SIG-M5 treated with dmso at 0.1 percent for 504 hours (cell line): Measurements from ENCODE around the gene GRIP2.

Experiments used
- DNase-seq: peaks from one replicate; lab custom pipeline; 2025; ENCODE audit not compliant: unreplicated experiment; lab: John Stamatoyannopoulos, UW

Gene GRIP2

GRCh38 chr3:14541646-14542045, 1.5 kb upstream of the GRIP2 start:
- no peak for DNase-seq

- DNase-seq = no peak
Observed at GRCh38 chr3:14540821-14541385, 761 bp upstream of the GRIP2 start.

DNA sequence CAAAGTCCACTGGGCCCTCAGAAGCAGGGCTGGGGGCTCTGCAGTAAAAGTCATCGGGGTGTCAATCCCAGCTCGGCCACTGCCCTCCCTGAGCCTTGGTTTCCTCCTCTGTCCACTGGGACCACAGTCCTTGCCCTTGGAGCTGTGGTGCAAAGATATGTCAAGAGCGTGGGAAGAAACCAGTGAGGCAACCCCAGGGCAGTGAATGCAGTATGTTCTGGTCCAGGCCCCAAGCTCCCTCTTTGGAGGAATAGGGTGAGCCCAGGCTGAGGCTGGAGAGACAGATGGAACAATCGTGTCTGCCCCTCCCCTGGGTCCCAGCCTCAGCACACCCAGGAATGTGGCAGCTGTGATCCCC, 779 bp downstream of the GRIP2 start:
- no peak for DNase-seq

DNA sequence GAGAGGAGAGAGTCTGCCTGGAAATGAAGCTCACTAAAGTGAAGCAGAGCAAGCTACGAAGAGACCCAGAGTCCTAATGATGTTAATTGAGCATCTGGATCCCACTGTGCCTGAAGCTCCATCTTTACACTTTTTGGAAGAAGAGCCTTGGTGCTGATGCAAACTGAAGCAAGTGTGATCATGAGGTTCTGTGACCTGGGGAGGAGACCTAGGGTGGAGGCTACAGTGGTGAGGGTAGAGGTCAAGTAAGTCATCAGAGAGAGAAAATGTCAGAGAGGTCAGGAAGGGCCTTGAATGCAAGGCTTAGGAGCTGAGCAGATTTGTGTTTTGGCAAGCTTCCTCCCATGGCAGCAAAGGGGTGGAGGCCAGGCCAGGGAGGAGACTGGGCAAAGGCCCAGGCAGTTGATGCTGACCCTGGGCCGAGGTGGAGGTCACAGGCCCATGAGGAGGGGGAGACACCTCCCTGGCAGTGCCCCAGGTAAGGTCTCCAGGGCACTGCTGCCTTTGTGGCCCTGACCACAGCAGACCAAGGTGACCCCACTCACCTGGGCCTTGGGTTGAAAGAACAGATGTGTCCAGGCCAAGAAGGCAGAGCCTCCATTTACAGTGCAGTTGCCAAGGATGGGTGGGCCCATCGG, 1.6 kb downstream of the GRIP2 start:
- no peak for DNase-seq

DNA sequence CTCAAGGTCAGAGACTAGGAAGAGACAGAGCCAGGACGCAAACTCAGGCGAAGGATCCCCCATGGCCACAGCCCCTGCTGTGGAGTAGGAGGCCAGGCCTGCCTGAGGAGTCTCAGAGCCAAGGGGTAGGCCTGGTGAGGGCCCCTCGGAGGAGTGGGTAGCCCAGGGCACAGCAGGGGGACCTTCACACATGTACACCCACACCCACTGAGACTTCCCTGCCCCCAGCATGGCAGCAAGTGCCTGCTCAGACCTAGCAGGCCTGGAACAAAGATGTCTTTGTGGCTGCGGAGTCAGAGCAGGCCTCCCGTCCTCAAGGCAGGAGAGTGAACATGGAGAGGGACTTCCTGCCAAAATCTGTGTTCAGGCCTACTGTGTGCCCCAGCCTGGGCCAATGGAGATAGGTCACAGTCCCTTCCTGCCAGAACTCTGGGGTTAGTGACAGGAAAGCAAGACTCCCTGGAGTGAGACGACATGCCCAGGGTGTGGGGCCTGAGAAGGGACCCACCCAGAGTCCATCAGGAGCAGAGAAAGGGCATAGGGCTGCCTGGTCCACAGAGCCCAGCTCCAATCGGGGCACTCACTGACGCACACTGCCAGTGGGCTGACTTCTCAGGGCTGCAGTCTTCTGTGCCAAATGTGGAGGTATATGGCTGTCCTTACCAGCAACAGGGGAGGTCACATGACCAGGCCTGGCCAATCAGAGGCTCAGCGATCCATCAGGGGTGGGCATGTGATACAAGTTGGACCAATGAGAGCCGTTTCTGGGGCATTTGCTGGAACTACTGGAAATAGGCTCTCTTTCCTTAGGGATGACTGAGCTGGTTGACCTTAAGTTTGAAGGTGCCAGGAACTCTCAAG, 2.3 kb downstream of the GRIP2 start:
- DNase-seq = no peak

GRCh38 chr3:14536837-14537589, 3.1 kb downstream of the GRIP2 start:
- no peak for DNase-seq

DNA sequence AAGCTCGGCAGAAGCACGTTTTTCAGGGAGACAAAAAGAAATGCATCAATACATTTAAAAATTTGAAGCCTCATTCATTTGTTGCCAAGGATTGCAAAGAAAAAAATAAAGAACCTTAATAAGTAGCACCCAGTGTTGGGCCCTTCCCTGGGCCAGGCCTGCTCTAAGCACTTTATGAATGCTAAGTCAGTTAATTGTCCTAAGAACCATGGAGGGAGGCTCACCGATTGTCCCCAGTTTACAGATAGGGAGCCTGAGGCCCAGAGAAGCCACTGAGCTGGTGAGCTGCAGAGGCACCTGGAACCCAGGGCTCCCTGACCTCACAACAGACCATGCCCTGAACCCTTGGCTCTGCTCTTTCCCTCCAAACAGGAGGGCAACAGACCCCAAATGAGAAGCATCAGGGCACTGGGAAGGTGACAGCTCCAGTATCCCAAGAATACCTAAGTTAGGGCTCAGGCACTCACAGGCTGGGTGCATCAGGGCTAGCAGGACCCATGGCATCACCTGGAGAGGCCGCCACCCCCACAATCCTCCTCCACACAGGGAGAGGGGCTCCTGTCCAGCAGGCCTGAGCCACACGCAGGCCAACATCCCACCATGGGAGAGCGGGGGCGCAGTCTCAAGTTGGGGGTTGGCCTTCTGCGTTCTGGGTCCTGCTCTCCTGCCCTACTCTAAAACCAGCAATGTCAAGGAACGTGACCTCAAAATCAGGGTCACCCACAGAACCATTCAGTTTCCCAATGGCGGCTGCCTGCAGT, 3.9 kb downstream of the GRIP2 start:
- no peak for DNase-seq

GRCh38 chr3:14535616-14536015, 4.5 kb downstream of the GRIP2 start:
- DNase-seq = no peak

GRCh38 chr3:14534516-14535191, 5.5 kb downstream of the GRIP2 start:
- no peak for DNase-seq

DNA sequence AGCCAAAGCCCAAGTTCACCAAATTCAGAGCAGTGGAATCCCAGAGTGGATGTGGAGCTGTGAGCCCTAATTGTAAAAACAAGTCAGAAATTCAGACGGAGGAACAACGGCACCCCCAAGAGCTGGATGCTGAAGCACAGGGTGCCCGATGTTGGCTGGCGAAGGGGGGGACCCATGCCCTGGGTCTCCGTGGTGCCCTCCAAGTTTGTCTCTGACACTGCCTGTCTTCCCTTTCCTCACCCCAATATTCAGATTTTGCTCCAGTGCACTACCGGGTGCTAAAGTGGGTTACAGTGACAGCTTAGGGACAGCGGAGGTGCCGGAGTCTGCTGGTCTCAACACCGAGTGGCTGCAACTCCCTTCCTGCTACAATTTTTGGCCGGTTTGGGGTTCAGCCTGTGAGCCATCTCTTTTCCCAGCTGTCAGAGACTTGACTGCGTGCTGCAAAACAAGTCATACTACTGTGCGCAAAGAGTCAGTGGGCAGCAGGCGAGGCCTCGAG, 6.6 kb downstream of the GRIP2 start:
- DNase-seq = no peak

DNA sequence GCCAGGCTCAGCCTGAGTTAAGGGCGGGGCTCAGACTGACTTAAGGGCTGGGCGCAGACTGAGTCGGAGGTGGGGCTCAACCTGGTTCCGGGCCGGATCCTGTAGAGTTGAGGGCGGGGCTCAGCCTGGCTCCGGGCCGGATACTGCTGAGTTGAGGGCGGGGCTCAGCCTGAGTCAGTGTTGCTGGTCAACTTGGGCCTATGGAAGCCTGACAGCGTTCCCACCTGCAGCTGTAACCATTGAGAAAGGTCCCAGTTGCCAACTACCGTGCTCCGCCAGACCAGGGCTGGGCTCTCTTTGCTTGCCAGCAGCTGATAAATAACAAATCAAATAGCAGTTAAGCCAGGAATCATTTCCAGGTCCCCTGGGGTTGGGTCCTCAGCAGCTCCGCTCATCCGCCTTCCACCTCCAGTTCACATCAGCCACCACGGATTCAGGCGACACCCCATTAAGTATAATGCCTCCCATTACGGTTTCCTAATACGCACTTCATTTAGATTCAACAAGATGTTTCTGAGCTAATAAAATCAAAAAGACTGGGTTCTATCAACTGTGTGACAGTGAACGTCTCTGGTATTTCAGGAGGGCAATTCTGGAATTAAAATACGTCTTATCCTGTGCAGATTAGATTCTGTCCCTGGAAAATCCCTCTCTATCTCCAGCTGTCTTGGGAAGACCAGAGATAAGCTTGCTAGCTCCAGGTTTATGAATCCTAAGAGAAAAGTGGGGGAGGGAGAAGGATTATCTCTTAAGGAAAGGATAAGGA, 7.3 kb downstream of the GRIP2 start:
- DNase-seq = no peak

- DNase-seq = no peak
Observed at GRCh38 chr3:14531856-14532395, 8.2 kb downstream of the GRIP2 start.

DNA sequence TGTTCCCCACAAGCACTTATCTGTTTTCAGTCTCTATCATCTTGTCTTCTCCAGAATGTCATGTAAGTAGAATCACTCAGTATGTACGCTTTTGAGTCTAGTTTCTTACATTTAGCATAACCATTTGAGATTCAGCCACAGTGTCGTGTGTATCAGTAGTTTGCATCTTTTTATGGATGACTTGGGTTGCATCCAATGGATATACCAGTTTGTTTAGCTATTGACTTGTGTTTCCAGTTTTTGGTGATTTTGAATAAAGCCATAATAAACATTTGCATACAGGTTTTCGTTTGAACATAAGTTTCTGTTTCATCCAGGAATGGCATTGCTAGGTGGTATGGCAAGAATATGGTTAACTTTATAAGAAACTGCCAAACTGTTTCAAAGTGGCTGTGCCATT, 12.1 kb downstream of the GRIP2 start:
- DNase-seq = no peak

DNA sequence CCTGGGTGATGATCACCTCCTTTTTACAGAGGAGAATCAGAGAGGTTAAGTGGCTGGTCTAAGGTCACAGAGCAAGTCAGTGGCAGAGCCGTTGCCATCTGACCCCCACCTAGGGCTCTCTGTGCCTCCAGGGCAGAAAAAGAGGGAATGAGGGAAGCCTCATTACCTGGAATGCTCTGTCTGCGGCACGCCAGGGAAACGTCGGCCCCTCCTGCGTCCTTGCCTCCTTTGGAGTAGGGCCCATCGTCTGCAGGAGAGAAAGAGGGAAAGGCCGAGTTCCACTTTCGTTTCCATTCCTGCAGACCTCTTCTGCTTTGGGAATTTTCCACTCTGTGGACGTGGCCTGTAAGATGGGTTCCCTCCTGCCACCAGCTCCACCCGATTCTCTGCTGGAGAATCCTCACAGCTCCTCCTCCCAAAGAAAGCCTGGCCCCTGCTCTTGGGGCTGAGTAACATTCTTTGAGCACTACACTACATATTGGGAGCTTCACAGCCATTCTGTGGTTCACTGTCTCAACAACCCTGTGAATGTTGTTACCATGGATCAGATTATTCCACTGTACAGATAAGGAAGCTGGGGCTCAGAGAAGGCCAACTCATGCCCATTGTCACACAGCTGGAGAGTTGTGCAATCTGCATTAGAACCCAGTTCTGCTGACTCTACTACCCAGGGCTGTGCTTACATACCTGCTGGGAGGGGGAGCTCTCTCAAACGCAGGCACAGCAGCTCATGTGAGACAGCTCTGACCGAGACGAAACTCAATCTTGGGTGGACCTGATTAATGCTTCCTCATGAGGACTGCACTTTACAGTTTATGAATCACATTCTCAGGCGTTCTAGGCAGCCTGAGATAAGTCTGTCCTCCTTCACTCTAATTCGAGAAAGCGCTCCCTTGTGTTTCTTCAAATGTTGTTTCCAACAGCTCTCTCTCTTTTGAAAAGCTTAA, 14.2 kb downstream of the GRIP2 start:
- no peak for DNase-seq

- DNase-seq = no peak
Observed at GRCh38 chr3:14524920-14525660, 15.1 kb downstream of the GRIP2 start.

- no peak for DNase-seq
Observed at GRCh38 chr3:14524311-14524711, 15.8 kb downstream of the GRIP2 start.

DNA sequence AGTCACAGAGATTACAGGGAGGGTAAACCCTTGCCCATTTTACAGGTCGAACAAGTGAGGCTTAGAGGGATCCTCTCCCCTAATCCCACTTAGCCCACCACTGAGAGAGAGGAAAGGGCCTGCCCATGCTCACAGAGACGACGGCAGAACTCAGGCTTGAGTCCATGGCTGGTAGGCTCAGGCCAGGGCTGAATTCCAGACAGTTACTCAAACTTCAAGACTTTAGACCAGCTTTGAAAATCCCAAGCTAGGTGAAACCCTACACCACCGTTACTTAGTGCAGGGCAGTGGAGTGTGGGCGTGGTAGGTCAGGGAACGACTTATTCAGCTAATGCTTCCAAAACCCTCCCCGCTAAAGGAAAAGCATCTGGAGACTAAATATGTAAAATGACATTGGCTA, 16.4 kb downstream of the GRIP2 start:
- DNase-seq = no peak
